Psoas muscle (tissue), 8 donors: ENCODE results near the gene APBA3. TPM values are rescaled to one million over a fixed set of nuclear protein-coding genes. Genes with fewer than 3 reads are reported as not detected.

Source experiments
- ATAC-seq, 4 donors: fragments of 200-7000 bp; cut with Tn5 transposase; one replicate each; pipeline ENCODE4 v1.9.1; 2020; ENCODE audit warnings: moderate library complexity in 3 of 4, mild to moderate bottlenecking in 2 of 4
- DNase-seq, 2 donors: peaks; one replicate each; pipeline ENCODE4 v3.0.0-alpha.2; 2020
- H3K27ac ChIP-seq: fragments of 200-600 bp; one replicate; pipeline ENCODE4 v1.8.0; 2022
- H3K27me3 ChIP-seq, 3 donors: fragments of 200-600 bp in 1 of 3; one replicate each; pipeline versions ENCODE4 v1.6.1 to v1.8.0; 2013 to 2022; ENCODE audit warnings: low read length in 2 of 3, mild to moderate bottlenecking in 2 of 3, moderate library complexity in 1 of 3; ENCODE audit not compliant: insufficient read depth in 3 of 3
- H3K36me3 ChIP-seq, 2 donors: fragments of 200-600 bp in 1 of 2; one replicate each; pipeline versions ENCODE4 v1.6.1 to v1.8.0; 2013 to 2022; ENCODE audit warnings: low read depth in 1 of 2, mild to moderate bottlenecking in 1 of 2, moderate library complexity in 1 of 2; ENCODE audit not compliant: insufficient read depth in 1 of 2
- H3K4me1 ChIP-seq: fragments of 200-600 bp; one replicate; pipeline ENCODE4 v1.8.0; 2022
- H3K4me3 ChIP-seq: fragments of 200-600 bp; one replicate; pipeline ENCODE4 v1.8.0; 2022; ENCODE audit warnings: mild to moderate bottlenecking
- H3K9me3 ChIP-seq: fragments of 200-600 bp; one replicate; pipeline ENCODE4 v1.8.0; 2022
- WGBS, 3 donors: extraction: QIAGEN DNeasy Blood & Tissue Kit; methylation state at CpG; one replicate each; pipeline versions ENCODE4 v1.1.6 to v1.1.7; 2013; 5-methylcytosine and 5-hydroxymethylcytosine counted together
- intact Hi-C, 2 donors: fragments of 100-400 bp; cut with DNase I; formaldehyde crosslinking; loops; one replicate each; pipeline versions ENCODE4 v1.11.0 to v1.14.2; 2022
- polyA plus RNA-seq, 3 donors: library from polyadenylated mRNA; stranded (reverse); fragments of 200-250 nt; gene quantifications; one replicate each; pipeline ENCODE4 v1.2.3, GENCODE V29; 2013
- total RNA-seq, 4 donors: library from RNA; stranded (reverse); fragmentation: NEBNext Ultra II Directional in 2 of 4; extraction: Animal tissue kit (Norgen Biotek cat#: 25700) in 2 of 4; gene quantifications; one replicate each; pipeline versions ENCODE4 v1.2.1 to v1.2.4, GENCODE V29; 2021 to 2023
- TF ChIP-seq, protein P1 (sequence below): fragments of 200-600 bp; IDR thresholded peaks from one replicate; pipeline ENCODE4 v1.8.0; 2022; ENCODE audit warnings: antibody characterized with exemption
- donor health status: healthy with polysubstance abuse.
- donor health status: DM: no; HTN: no; CAD: no; lungs with moderate emphysema.
- donor health status: Bipolar disorder and iron deficiency.
- donor health status: healthy.
- donor health status: DM: yes; HTN: yes; CAD: no.
- donor health status: DM: no; HTN: no; CAD: no.
- donor health status: DM: no; HTN: no; CAD: no.
- donor health status: DM: yes; HTN: yes; CAD: no.

APBA3 gene
- total and polyA plus RNA-seq, 7 donors, result 17.7 to 30.1 (median 19.4) TPM

- Histone ChIP-seq H3K9me3 (peaks cover 9% of the 10 kb centered on the region), H3K27me3 (peaks cover 0 to 30% (median 15%) of the 10 kb centered on the region in 3 donors), H3K27ac (no peak overlapping the region), H3K36me3 (no peaks in the 10 kb centered on the region), H3K4me3 (no peak overlapping the region), H3K4me1 (no peaks in the 10 kb centered on the region)
- intact Hi-C loops, result no loop called here
- WGBS, 3 donors, result 84 to 92% (median 85%) methylated on average over 9 of the region's 9 CpGs
- no peak for ATAC-seq
- TF ChIP-seq, protein P1, sequence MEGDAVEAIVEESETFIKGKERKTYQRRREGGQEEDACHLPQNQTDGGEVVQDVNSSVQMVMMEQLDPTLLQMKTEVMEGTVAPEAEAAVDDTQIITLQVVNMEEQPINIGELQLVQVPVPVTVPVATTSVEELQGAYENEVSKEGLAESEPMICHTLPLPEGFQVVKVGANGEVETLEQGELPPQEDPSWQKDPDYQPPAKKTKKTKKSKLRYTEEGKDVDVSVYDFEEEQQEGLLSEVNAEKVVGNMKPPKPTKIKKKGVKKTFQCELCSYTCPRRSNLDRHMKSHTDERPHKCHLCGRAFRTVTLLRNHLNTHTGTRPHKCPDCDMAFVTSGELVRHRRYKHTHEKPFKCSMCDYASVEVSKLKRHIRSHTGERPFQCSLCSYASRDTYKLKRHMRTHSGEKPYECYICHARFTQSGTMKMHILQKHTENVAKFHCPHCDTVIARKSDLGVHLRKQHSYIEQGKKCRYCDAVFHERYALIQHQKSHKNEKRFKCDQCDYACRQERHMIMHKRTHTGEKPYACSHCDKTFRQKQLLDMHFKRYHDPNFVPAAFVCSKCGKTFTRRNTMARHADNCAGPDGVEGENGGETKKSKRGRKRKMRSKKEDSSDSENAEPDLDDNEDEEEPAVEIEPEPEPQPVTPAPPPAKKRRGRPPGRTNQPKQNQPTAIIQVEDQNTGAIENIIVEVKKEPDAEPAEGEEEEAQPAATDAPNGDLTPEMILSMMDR, result no peak
- DNase-seq, result no peak
Observed at GRCh38 chr19:3780786-3781304, 19.4 kb upstream of the APBA3 start.

DNA sequence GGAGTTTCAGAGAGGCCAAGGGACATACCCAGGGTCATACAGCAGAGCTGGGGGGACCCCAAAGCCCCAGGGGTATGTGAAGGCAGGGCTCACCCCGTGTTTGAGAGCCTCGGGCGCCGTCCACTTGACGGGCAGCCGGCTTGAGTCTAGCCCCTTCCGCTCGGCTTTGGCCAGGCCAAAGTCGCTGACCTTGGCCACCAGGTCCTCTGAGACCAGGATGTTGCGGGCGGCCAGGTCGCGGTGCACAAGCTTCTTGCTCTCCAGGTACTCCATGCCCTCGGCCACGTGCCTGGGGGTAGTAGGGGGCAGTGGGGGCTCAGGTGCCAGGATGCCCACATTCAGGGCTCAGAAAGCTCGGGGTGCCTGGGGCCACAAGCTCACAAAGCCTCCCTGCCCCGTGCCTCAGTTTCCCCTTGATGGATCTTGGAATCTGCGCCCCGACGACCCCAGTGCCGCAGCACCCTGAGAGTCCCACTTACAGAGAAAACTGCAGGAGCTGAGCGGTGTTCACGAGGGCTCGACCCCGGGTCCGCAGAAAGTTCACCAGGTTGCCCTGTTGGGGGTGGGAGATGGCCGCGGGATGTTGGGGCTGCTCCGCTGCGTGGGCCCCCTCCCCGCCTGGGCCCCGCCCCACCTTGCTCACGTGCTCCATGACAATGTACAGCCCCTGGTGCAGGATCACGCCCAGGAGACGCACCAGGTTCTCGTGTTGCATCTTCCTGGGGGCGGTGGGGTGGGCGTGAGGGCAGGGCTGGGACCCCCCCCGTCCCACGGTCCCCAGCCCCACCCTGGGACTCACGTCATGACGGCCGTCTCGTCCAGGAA lies 17.6 kb upstream of the APBA3 start:
- Histone ChIP-seq H3K4me1 (no peaks in the 10 kb centered on the region), H3K9me3 (peaks cover 9% of the 10 kb centered on the region), H3K4me3 (no peak overlapping the region), H3K27me3 (peaks cover 0 to 15% (median 4%) of the 10 kb centered on the region in 3 donors), H3K27ac (no peak overlapping the region), H3K36me3 (no peaks in the 10 kb centered on the region)
- intact Hi-C loops, result no loop called here
- TF ChIP-seq, protein P1, result no peak
- DNase-seq, result no peak
- ATAC-seq, result no peak
- 68 to 70% (median 68%) methylated on average over 40 to 44 of the region's 44 CpGs for WGBS, 3 donors

DNA sequence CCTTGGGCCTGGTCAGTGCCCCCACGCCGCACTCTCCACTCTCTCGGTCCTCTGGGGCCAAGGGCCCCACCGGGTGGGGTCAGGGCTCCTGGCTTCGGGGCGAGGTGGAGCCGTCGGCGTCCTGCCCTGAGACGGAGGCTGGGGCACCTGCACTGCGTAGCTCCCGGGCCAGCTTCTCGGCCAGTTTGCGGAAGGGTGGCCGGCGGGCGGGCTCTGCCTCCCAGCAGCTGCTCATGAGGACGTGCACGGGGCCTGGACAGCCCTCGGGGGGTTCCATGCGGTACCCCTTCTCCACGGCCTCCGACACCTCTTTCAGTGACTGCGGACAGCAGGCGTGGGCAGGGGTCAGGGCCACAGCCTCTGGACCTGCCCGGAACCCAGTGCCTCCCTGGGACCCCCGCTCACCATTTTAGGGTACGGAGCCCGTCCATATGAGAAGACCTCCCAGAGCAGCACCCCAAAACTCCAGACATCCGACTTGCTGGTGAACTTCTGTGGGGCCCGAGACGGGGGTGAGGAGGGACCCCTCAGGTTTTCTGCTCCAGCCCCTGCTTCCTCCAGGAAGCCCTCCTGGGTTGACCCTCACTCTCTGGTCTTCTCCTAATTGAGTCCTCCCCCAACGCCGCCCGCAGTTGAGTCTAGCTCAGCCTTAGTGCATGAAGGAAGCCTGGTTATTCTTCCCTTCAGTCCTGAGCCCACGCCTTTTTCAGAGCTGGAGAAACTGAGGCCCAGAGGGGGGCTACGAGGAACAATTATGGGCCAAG lies 16.8 kb upstream of the APBA3 start:
- Histone ChIP-seq H3K27me3 (peaks cover 0 to 10% (median 3%) of the 10 kb centered on the region in 3 donors), H3K4me1 (no peaks in the 10 kb centered on the region), H3K27ac (no peak overlapping the region), H3K4me3 (no peak overlapping the region), H3K36me3 (no peaks in the 10 kb centered on the region), H3K9me3 (peaks cover 9% of the 10 kb centered on the region)
- DNase-seq, result no peak
- WGBS, 3 donors, result 77 to 81% (median 80%) methylated on average over 34 to 37 of the region's 37 CpGs
- TF ChIP-seq, protein P1, result no peak
- ATAC-seq, result no peak
- intact Hi-C loops, result no loop called here

- no peak overlapping the region for H3K4me3 ChIP-seq
- peaks cover 0 to 6% (median 0%) of the 10 kb centered on the region in 3 donors for H3K27me3 ChIP-seq
- H3K4me1 ChIP-seq, result no peaks in the 10 kb centered on the region
- intact Hi-C loops, result no loop called here
- H3K36me3 ChIP-seq, result no peaks in the 10 kb centered on the region
- H3K9me3 ChIP-seq, result peaks cover 7% of the 10 kb centered on the region
- no peak for ATAC-seq
- TF ChIP-seq, protein P1, result no peak
- no peak overlapping the region for H3K27ac ChIP-seq
- no peak for DNase-seq
- WGBS, 3 donors, result 75 to 88% (median 86%) methylated on average over 1 of the region's 1 CpG
Observed at GRCh38 chr19:3776479-3777040, 15.1 kb upstream of the APBA3 start.
